Measurements from ENCODE around the gene GPC5.

DNA sequence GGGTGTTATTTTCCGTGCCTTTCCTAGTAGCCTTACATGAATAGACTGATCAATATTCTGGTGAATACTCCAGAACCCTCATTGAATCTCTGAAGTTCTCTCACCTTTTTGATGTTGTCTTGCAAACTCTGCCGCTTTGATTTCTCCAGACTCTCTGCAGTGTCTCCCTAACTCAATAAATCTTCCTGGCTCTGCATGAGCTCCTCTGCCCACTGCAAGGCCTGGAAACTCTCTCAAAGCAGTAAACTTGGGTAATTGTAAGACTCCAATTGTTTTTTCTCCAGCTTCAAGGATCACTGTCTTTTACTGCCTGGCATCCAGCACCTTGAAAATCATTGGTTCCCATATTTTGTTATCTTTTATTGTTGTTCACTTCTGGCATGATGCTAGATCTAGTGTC, 198.4 kb downstream of the GPC5 start:
- TF ChIP-seq, protein P1, sequence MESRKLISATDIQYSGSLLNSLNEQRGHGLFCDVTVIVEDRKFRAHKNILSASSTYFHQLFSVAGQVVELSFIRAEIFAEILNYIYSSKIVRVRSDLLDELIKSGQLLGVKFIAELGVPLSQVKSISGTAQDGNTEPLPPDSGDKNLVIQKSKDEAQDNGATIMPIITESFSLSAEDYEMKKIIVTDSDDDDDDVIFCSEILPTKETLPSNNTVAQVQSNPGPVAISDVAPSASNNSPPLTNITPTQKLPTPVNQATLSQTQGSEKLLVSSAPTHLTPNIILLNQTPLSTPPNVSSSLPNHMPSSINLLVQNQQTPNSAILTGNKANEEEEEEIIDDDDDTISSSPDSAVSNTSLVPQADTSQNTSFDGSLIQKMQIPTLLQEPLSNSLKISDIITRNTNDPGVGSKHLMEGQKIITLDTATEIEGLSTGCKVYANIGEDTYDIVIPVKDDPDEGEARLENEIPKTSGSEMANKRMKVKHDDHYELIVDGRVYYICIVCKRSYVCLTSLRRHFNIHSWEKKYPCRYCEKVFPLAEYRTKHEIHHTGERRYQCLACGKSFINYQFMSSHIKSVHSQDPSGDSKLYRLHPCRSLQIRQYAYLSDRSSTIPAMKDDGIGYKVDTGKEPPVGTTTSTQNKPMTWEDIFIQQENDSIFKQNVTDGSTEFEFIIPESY (IDR thresholded peaks at IDR 0.05), result no peak
- TF ChIP-seq FOXA2 (IDR thresholded peaks at IDR 0.05), result no peak
- TF ChIP-seq RXRA (IDR thresholded peaks at IDR 0.05), result no peak
- TF ChIP-seq, protein P2, sequence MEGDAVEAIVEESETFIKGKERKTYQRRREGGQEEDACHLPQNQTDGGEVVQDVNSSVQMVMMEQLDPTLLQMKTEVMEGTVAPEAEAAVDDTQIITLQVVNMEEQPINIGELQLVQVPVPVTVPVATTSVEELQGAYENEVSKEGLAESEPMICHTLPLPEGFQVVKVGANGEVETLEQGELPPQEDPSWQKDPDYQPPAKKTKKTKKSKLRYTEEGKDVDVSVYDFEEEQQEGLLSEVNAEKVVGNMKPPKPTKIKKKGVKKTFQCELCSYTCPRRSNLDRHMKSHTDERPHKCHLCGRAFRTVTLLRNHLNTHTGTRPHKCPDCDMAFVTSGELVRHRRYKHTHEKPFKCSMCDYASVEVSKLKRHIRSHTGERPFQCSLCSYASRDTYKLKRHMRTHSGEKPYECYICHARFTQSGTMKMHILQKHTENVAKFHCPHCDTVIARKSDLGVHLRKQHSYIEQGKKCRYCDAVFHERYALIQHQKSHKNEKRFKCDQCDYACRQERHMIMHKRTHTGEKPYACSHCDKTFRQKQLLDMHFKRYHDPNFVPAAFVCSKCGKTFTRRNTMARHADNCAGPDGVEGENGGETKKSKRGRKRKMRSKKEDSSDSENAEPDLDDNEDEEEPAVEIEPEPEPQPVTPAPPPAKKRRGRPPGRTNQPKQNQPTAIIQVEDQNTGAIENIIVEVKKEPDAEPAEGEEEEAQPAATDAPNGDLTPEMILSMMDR (IDR thresholded peaks at IDR 0.05; ENCODE audit: low read depth, low read length, missing input control), result no peak
- TF ChIP-seq TAF1 (conservative IDR thresholded peaks at IDR 0.05), result no peak
- TF ChIP-seq FOXA1 (IDR thresholded peaks at IDR 0.05), result no peak
- TF ChIP-seq, protein P3, sequence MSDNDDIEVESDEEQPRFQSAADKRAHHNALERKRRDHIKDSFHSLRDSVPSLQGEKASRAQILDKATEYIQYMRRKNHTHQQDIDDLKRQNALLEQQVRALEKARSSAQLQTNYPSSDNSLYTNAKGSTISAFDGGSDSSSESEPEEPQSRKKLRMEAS (IDR thresholded peaks at IDR 0.05), result no peak
- no peak for TF ChIP-seq RAD21 (IDR thresholded peaks at IDR 0.05)
- TF ChIP-seq, protein P4, sequence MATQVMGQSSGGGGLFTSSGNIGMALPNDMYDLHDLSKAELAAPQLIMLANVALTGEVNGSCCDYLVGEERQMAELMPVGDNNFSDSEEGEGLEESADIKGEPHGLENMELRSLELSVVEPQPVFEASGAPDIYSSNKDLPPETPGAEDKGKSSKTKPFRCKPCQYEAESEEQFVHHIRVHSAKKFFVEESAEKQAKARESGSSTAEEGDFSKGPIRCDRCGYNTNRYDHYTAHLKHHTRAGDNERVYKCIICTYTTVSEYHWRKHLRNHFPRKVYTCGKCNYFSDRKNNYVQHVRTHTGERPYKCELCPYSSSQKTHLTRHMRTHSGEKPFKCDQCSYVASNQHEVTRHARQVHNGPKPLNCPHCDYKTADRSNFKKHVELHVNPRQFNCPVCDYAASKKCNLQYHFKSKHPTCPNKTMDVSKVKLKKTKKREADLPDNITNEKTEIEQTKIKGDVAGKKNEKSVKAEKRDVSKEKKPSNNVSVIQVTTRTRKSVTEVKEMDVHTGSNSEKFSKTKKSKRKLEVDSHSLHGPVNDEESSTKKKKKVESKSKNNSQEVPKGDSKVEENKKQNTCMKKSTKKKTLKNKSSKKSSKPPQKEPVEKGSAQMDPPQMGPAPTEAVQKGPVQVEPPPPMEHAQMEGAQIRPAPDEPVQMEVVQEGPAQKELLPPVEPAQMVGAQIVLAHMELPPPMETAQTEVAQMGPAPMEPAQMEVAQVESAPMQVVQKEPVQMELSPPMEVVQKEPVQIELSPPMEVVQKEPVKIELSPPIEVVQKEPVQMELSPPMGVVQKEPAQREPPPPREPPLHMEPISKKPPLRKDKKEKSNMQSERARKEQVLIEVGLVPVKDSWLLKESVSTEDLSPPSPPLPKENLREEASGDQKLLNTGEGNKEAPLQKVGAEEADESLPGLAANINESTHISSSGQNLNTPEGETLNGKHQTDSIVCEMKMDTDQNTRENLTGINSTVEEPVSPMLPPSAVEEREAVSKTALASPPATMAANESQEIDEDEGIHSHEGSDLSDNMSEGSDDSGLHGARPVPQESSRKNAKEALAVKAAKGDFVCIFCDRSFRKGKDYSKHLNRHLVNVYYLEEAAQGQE (IDR thresholded peaks at IDR 0.05), result no peak
- TF ChIP-seq, protein P5, sequence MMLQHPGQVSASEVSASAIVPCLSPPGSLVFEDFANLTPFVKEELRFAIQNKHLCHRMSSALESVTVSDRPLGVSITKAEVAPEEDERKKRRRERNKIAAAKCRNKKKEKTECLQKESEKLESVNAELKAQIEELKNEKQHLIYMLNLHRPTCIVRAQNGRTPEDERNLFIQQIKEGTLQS (IDR thresholded peaks at IDR 0.05), result no peak
- no peak for TF ChIP-seq SP1 (IDR thresholded peaks at IDR 0.05)
